B cell (primary cell): ENCODE measurements around the gene OXCT1. TPM values are rescaled to one million over a fixed set of nuclear protein-coding genes. Genes with fewer than 3 reads are reported as not detected.

Experiments used
- ATAC-seq: fragments of 200-7000 bp; cut with Tn5 transposase; one replicate; pipeline ENCODE4 v1.10.0; 2021; ENCODE audit warnings: low read depth, mild to moderate bottlenecking, moderate number of reproducible peaks, moderate library complexity
- CTCF ChIA-PET: fragments of 350-600 bp; sonication (Branson Sonifier 250); formaldehyde crosslinking; loops from one replicate; lab custom pipeline; 2021; ENCODE audit warnings: antibody characterized with exemption, inconsistent platforms; lab: Charles Lee
- POLR2A ChIA-PET: fragments of 350-600 bp; sonication (Branson Sonifier 250); formaldehyde crosslinking; loops from one replicate; lab custom pipeline; 2021; ENCODE audit warnings: antibody characterized with exemption; lab: Charles Lee
- DNase-seq: peaks from one replicate; pipeline ENCODE4 v3.0.0; 2013
- H2AFZ ChIP-seq: 2 replicates; pipeline ENCODE4 v1.6.1; 2012; ENCODE audit warnings: mild to moderate bottlenecking, low read depth, low read length; ENCODE audit not compliant: insufficient read depth, poor library complexity, severe bottlenecking
- H3K27ac ChIP-seq, 2 donors: 1 replicate in 1 of 2; 2 replicates in 1 of 2; pipeline ENCODE4 v1.5.1; 2012 to 2013; ENCODE audit warnings: low read length in 2 of 2, mild to moderate bottlenecking in 2 of 2, moderate library complexity in 1 of 2
- H3K27me3 ChIP-seq, 4 experiments: fragments of 200-600 bp in 1 of 4; sonication (generic) in 1 of 4; replicated peaks in 1 of 4; 1 replicate in 2 of 4; 2 replicates in 2 of 4; pipeline versions ENCODE4 v1.6.1 to v1.7.0; 2013 to 2016; ENCODE audit warnings: low read length in 3 of 4, mild to moderate bottlenecking in 2 of 4, mixed read lengths in 1 of 4, moderate library complexity in 1 of 4; ENCODE audit not compliant: insufficient read depth in 4 of 4, control insufficient read depth in 3 of 4; ENCODE audit errors: control extremely low read depth in 1 of 4
- H3K36me3 ChIP-seq, 2 experiments: replicated peaks in 1 of 2; 1 replicate in 1 of 2; 2 replicates in 1 of 2; pipeline versions ENCODE4 v1.6.1 to v1.7.1; 2013; ENCODE audit warnings: low read length in 1 of 2; ENCODE audit not compliant: insufficient read depth in 2 of 2, control insufficient read depth in 1 of 2; ENCODE audit errors: control extremely low read depth in 1 of 2, extremely low read depth in 1 of 2
- H3K4me1 ChIP-seq, 2 donors: fragments of 200-600 bp in 1 of 2; sonication (generic) in 1 of 2; 1 replicate in 1 of 2; 2 replicates in 1 of 2; pipeline versions ENCODE4 v1.5.1 to v1.6.1; 2013 to 2017; ENCODE audit warnings: low read length in 2 of 2; ENCODE audit not compliant: control insufficient read depth in 2 of 2, insufficient read depth in 2 of 2
- H3K4me2 ChIP-seq: replicated peaks from 2 replicates; pipeline ENCODE3; 2012; ENCODE audit warnings: mild to moderate bottlenecking, low read depth, low read length; ENCODE audit not compliant: poor library complexity, severe bottlenecking
- H3K4me3 ChIP-seq, 5 experiments: fragments of 200-600 bp in 1 of 5; sonication (generic) in 1 of 5; 1 replicate in 3 of 5; 2 replicates in 2 of 5; pipeline versions ENCODE4 v1.5.1 to v1.7.0; 2011 to 2016; ENCODE audit warnings: low read length in 4 of 5, mild to moderate bottlenecking in 4 of 5, low read depth in 2 of 5, control low read depth in 1 of 5, moderate library complexity in 1 of 5; ENCODE audit not compliant: insufficient read depth in 1 of 5; ENCODE audit errors: control extremely low read depth in 1 of 5, extremely low read depth in 1 of 5
- H3K79me2 ChIP-seq: fragments of 200-600 bp; sonication (generic); one replicate; pipeline ENCODE4 v1.6.0; 2016; ENCODE audit warnings: low read length; ENCODE audit not compliant: control insufficient read depth, insufficient read depth
- H3K9ac ChIP-seq: fragments of 200-600 bp; sonication (generic); 2 replicates; pipeline ENCODE4 v1.6.1; 2017; ENCODE audit warnings: mild to moderate bottlenecking, low read length, moderate library complexity
- H3K9me3 ChIP-seq, 3 donors: one replicate each; pipeline versions ENCODE4 v1.6.1 to v1.7.1; 2013; ENCODE audit warnings: low read length in 2 of 3; ENCODE audit not compliant: control insufficient read depth in 2 of 3, insufficient read depth in 1 of 3; ENCODE audit errors: control extremely low read depth in 1 of 3
- H4K20me1 ChIP-seq: 2 replicates; pipeline ENCODE4 v1.6.0; 2012; ENCODE audit warnings: mild to moderate bottlenecking, low read length; ENCODE audit not compliant: insufficient read depth, control insufficient read depth, poor library complexity, severe bottlenecking
- H3K27ac Mint-ChIP-seq: one replicate; pipeline ENCODE4 v1.8.0; 2021; ENCODE audit warnings: mixed read lengths
- H3K27me3 Mint-ChIP-seq: one replicate; pipeline ENCODE4 v1.8.0; 2021; ENCODE audit warnings: mixed read lengths
- H3K4me1 Mint-ChIP-seq: one replicate; pipeline ENCODE4 v1.8.0; 2021; ENCODE audit warnings: mixed read lengths
- H3K4me3 Mint-ChIP-seq: one replicate; pipeline ENCODE4 v1.8.0; 2021; ENCODE audit warnings: mixed read lengths
- H3K9me3 Mint-ChIP-seq: one replicate; pipeline ENCODE4 v1.8.0; 2022; ENCODE audit warnings: mixed read lengths; ENCODE audit not compliant: insufficient read depth
- EZH2 ChIP-seq: IDR thresholded peaks from 2 replicates; pipeline ENCODE4 v1.6.1; 2012; ENCODE audit warnings: borderline replicate concordance, low read depth, mild to moderate bottlenecking, moderate library complexity, low read length; ENCODE audit not compliant: insufficient read depth, poor library complexity, severe bottlenecking
- WGBS: methylation state at CpG from one replicate; pipeline ENCODE4 v1.1.5; 2013; ENCODE audit warnings: missing lambda C conversion rate; ENCODE audit not compliant: insufficient coverage; 5-methylcytosine and 5-hydroxymethylcytosine counted together
- intact Hi-C: fragments of 100-400 bp; cut with micrococcal nuclease; formaldehyde crosslinking; loops from one replicate; pipeline ENCODE4 v1.10.0; 2022
- polyA plus RNA-seq: library from polyadenylated mRNA; depleted of rRNA; stranded (reverse); fragments of >200 nt; gene quantifications from 2 replicates; pipeline ENCODE4 v1.2.3, GENCODE V29; 2012
- total RNA-seq, 2 donors: library from RNA; stranded (reverse); fragments of 120-200 nt in 1 of 2; gene quantifications; 1 replicate in 1 of 2; 2 replicates in 1 of 2; pipeline versions ENCODE4 v1.2.3 to v1.2.4, GENCODE V29; 2013 to 2022
- TF ChIP-seq, protein P1 (sequence below): fragments of 200-600 bp; IDR thresholded peaks from one replicate; pipeline ENCODE4 v1.8.0; 2022; ENCODE audit warnings: antibody characterized with exemption, mild to moderate bottlenecking

OXCT1 gene
- total and polyA plus RNA-seq, 2 donors (not counting 1 experiment from before 2014, with no cell fraction given) = 11.0 to 35.6 TPM

DNA sequence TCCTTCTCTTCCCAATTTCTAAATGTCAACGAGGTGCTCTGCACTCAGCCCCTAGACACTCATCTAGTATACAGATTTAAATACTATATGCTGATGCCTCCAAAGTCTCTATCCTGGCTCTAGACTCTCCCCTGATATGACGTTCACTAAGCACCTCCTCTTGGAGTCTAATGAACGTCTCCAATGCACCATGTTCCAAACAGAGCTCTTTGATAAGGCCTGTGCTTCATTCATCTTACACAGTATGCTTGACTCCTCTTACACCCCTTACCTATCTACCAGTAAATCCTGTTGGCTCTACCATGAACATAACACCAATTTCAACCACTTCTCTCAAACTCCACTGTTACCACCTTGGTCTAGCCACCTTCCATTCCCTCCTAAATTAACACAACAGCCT lies 25.7 kb downstream of the OXCT1 start:
- intact Hi-C loops = loop anchor here (10.0 kb wide), 1 partner anchor 570 kb away; no protein-coding TSS in a partner anchor
- Mint-ChIP-seq H3K27me3 (no peaks in the 10 kb centered on the region), H3K4me1 (no peaks in the 10 kb centered on the region), H3K4me3 (no peak overlapping the region), H3K27ac (no peak overlapping the region), H3K9me3 (no peaks in the 10 kb centered on the region)
- Histone ChIP-seq H3K4me2 (no peak overlapping the region), H3K27ac (no peak overlapping the region), H3K79me2 (no peaks in the 10 kb centered on the region), H3K4me3 (no peak overlapping the region), H4K20me1 (no peaks in the 10 kb centered on the region), H3K36me3 (peaks cover 10 to 28% of the 10 kb centered on the region in 2 experiments), H2AFZ (no peak overlapping the region), H3K4me1 (peaks cover 0 to 9% of the 10 kb centered on the region in 2 donors), H3K9me3 (peaks cover 0 to 1% (median 0%) of the 10 kb centered on the region in 3 donors), H3K27me3 (no peaks in the 10 kb centered on the region), H3K9ac (no peak overlapping the region)
- DNase-seq = no peak
- no peak for ATAC-seq
- CTCF ChIA-PET = interaction anchor here (1.4 to 12.1 kb wide), 2 partner anchors 12 to 18 kb away, joined by 9 to 76 read pairs; no protein-coding TSS in a partner anchor
- POLR2A ChIA-PET = no interaction called here
- WGBS = 84% methylated on average over 3 of the region's 3 CpGs
- TF ChIP-seq, protein P1, sequence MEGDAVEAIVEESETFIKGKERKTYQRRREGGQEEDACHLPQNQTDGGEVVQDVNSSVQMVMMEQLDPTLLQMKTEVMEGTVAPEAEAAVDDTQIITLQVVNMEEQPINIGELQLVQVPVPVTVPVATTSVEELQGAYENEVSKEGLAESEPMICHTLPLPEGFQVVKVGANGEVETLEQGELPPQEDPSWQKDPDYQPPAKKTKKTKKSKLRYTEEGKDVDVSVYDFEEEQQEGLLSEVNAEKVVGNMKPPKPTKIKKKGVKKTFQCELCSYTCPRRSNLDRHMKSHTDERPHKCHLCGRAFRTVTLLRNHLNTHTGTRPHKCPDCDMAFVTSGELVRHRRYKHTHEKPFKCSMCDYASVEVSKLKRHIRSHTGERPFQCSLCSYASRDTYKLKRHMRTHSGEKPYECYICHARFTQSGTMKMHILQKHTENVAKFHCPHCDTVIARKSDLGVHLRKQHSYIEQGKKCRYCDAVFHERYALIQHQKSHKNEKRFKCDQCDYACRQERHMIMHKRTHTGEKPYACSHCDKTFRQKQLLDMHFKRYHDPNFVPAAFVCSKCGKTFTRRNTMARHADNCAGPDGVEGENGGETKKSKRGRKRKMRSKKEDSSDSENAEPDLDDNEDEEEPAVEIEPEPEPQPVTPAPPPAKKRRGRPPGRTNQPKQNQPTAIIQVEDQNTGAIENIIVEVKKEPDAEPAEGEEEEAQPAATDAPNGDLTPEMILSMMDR = no peak
- no peak for TF ChIP-seq EZH2
